ENCODE measurements around the gene CENPL. TPM values are rescaled to one million over a fixed set of nuclear protein-coding genes. Genes with fewer than 3 reads are reported as not detected.

CENPL gene
- total and polyA plus RNA-seq, 10 of the 15 experiments (the other 5 are each of a cell fraction or from before 2014, with no cell fraction given) = 14.9 to 32.1 (median 24.5) TPM

DNA sequence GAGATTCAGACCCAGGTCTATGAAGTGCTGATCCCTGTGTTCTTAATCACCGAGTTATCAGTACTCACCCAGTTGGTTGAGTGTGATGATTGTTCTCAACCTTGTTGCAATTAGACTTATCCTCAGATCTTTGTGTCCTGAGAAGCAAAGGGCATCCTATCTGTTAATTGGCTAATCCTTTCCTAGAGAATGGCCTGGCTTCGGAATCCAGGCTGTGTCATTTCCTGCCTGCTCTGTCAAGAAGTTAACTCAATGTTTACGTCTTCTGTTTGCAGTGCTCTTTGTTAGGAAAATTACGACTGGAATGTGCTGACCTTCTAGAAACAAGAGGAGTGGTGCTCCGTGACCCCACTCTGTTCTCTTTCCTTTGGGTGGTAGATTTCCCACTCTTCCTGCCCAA lies 28.4 kb upstream of the CENPL start:
- no TSS peak for BruUV-seq (replicated peaks)
- FAIRE-seq = no peak
- H3K27ac ChIP-seq (ENCODE audit: control insufficient read depth, insufficient read depth) = no peak overlapping the region
- no peak overlapping the region for H3K4me2 ChIP-seq (ENCODE audit: control insufficient read depth, insufficient read depth)
- H3K4me3 ChIP-seq = no peak overlapping the region
- intact Hi-C loops (cut with micrococcal nuclease; ENCODE audit: unreplicated experiment) = no loop called here
- no peaks in the 10 kb centered on the region for H3K27me3 ChIP-seq (replicated peaks in 1 of 2; ENCODE audit: control insufficient read depth in 2 of 2, insufficient read depth in 2 of 2, low read length in 1 of 2)
- ChIA-PET POLR2A (no interaction called here), RAD21 (ENCODE audit: unreplicated experiment) (no interaction called here), CTCF (no interaction called here), SMC1A (ENCODE audit: uncharacterized antibody, unreplicated experiment) (no interaction called here)
- H3K9ac ChIP-seq (ENCODE audit: control insufficient read depth, insufficient read depth, low read length) = no peak overlapping the region
- H3K9me3 ChIP-seq (replicated peaks; ENCODE audit: control insufficient read depth, insufficient read depth, low read length) = no peaks in the 10 kb centered on the region
- no peak for DNase-seq (ENCODE audit: low read depth, low spot score)
- H3K4me1 ChIP-seq (ENCODE audit: control insufficient read depth, insufficient read depth, low read length) = no peaks in the 10 kb centered on the region
- in situ Hi-C loops (cut with MboI) = no loop called here
- H4K20me1 ChIP-seq (ENCODE audit: control insufficient read depth, insufficient read depth) = no peaks in the 10 kb centered on the region
- peaks cover 1 to 10% of the 10 kb centered on the region in 2 experiments; a peak in 3 of 4 replicates for H3K36me3 ChIP-seq (ENCODE audit: control insufficient read depth in 2 of 2, insufficient read depth in 2 of 2, low read length in 1 of 2)
- no peak for ATAC-seq
- H2AFZ ChIP-seq (ENCODE audit: control insufficient read depth, low read depth, low read length) = no peak overlapping the region
- 96% methylated on average over 5 of the region's 5 CpGs for WGBS (ENCODE audit: insufficient coverage, insufficient replicate concordance, low lambda C conversion rate, missing lambda C conversion rate)
- TF ChIP-seq BHLHE40 (IDR thresholded peaks at IDR 0.05; ENCODE audit: borderline replicate concordance in 1 of 2, low read depth in 2 of 2, low read length in 1 of 2) (no peak), CHD2 (IDR thresholded peaks at IDR 0.05; ENCODE audit: borderline replicate concordance, low read depth, low read length) (no peak), SMC3 (IDR thresholded peaks at IDR 0.05; ENCODE audit: borderline replicate concordance, low read length) (no peak), ZNF274 (IDR thresholded peaks at IDR 0.05; ENCODE audit: insufficient read depth, insufficient read length) (no peak), ZBED1 (IDR thresholded peaks at IDR 0.05; ENCODE audit: borderline replicate concordance) (no peak), CEBPZ (IDR thresholded peaks at IDR 0.05; ENCODE audit: low read depth, low read length) (no peak), SP1 (IDR thresholded peaks at IDR 0.05; ENCODE audit: low read depth, low read length) (no peak), IKZF2 (IDR thresholded peaks at IDR 0.05) (no peak), STAT1 (conservative IDR thresholded peaks at IDR 0.05) (no peak), FOS (IDR thresholded peaks at IDR 0.05; ENCODE audit: borderline replicate concordance, extremely low read depth, insufficient read length) (no peak), NFXL1 (IDR thresholded peaks at IDR 0.05; ENCODE audit: borderline replicate concordance) (no peak), POLR2AphosphoS5 (IDR thresholded peaks at IDR 0.05; ENCODE audit: low read length) (no peak)
- TF ChIP-seq, protein P1, sequence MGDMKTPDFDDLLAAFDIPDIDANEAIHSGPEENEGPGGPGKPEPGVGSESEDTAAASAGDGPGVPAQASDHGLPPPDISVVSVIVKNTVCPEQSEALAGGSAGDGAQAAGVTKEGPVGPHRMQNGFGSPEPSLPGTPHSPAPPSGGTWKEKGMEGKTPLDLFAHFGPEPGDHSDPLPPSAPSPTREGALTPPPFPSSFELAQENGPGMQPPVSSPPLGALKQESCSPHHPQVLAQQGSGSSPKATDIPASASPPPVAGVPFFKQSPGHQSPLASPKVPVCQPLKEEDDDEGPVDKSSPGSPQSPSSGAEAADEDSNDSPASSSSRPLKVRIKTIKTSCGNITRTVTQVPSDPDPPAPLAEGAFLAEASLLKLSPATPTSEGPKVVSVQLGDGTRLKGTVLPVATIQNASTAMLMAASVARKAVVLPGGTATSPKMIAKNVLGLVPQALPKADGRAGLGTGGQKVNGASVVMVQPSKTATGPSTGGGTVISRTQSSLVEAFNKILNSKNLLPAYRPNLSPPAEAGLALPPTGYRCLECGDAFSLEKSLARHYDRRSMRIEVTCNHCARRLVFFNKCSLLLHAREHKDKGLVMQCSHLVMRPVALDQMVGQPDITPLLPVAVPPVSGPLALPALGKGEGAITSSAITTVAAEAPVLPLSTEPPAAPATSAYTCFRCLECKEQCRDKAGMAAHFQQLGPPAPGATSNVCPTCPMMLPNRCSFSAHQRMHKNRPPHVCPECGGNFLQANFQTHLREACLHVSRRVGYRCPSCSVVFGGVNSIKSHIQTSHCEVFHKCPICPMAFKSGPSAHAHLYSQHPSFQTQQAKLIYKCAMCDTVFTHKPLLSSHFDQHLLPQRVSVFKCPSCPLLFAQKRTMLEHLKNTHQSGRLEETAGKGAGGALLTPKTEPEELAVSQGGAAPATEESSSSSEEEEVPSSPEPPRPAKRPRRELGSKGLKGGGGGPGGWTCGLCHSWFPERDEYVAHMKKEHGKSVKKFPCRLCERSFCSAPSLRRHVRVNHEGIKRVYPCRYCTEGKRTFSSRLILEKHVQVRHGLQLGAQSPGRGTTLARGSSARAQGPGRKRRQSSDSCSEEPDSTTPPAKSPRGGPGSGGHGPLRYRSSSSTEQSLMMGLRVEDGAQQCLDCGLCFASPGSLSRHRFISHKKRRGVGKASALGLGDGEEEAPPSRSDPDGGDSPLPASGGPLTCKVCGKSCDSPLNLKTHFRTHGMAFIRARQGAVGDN (IDR thresholded peaks at IDR 0.05) = no peak
- TF ChIP-seq, protein P2, sequence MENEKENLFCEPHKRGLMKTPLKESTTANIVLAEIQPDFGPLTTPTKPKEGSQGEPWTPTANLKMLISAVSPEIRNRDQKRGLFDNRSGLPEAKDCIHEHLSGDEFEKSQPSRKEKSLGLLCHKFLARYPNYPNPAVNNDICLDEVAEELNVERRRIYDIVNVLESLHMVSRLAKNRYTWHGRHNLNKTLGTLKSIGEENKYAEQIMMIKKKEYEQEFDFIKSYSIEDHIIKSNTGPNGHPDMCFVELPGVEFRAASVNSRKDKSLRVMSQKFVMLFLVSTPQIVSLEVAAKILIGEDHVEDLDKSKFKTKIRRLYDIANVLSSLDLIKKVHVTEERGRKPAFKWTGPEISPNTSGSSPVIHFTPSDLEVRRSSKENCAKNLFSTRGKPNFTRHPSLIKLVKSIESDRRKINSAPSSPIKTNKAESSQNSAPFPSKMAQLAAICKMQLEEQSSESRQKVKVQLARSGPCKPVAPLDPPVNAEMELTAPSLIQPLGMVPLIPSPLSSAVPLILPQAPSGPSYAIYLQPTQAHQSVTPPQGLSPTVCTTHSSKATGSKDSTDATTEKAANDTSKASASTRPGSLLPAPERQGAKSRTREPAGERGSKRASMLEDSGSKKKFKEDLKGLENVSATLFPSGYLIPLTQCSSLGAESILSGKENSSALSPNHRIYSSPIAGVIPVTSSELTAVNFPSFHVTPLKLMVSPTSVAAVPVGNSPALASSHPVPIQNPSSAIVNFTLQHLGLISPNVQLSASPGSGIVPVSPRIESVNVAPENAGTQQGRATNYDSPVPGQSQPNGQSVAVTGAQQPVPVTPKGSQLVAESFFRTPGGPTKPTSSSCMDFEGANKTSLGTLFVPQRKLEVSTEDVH (IDR thresholded peaks at IDR 0.05; ENCODE audit: low read depth, partially characterized antibody) = no peak
- no peaks in the 10 kb centered on the region for H3K79me2 ChIP-seq (ENCODE audit: control insufficient read depth, insufficient read depth, low read length)

Data from GM12878 (cell line).